SU-DHL-6 (cell line): ENCODE data around the gene SEMA4C.

Experiments
- H2AFZ ChIP-seq: fragments of 200-600 bp; sonication (generic); 2 replicates; pipeline ENCODE4 v1.6.1; 2014; ENCODE audit warnings: low read depth, mild to moderate bottlenecking, moderate library complexity, mixed read lengths, antibody characterized with exemption, low read length; ENCODE audit not compliant: severe bottlenecking
- H3F3A ChIP-seq: fragments of 200-600 bp; shearing (Covaris generic); 2 replicates; pipeline ENCODE4 v1.6.0; 2016; ENCODE audit warnings: antibody characterized with exemption, mild to moderate bottlenecking; ENCODE audit not compliant: insufficient read depth
- H3K27ac ChIP-seq: fragments of 200-600 bp; sonication (generic); 2 replicates; pipeline ENCODE4 v1.5.1; 2016; ENCODE audit warnings: low read depth, mild to moderate bottlenecking, low read length, moderate library complexity, mixed read lengths
- H3K27me3 ChIP-seq: fragments of 200-600 bp; sonication (generic), shearing (Covaris generic); 2 replicates; pipeline ENCODE4 v1.6.0; 2014; ENCODE audit warnings: mild to moderate bottlenecking, low read length
- H3K36me3 ChIP-seq: fragments of 200-600 bp; sonication (generic); 2 replicates; pipeline ENCODE4 v1.6.1; 2014; ENCODE audit warnings: mild to moderate bottlenecking, low read length, mixed read lengths
- H3K4me2 ChIP-seq: fragments of 300-600, 200-600 bp; shearing (Covaris generic), sonication (generic); 2 replicates; pipeline ENCODE4 v1.6.0; 2014; ENCODE audit warnings: low read length, low read depth, mild to moderate bottlenecking; ENCODE audit not compliant: poor library complexity, severe bottlenecking
- H3K4me3 ChIP-seq: fragments of 200-600 bp; sonication (generic); 2 replicates; pipeline ENCODE4 v1.5.1; 2014; ENCODE audit warnings: antibody characterized with exemption, low read length, mild to moderate bottlenecking, mixed read lengths; ENCODE audit not compliant: insufficient read depth, poor library complexity, severe bottlenecking
- H3K79me2 ChIP-seq: fragments of 200-600 bp; sonication (generic); 2 replicates; pipeline ENCODE4 v1.6.1; 2014; ENCODE audit warnings: mild to moderate bottlenecking, low read length, moderate library complexity; ENCODE audit not compliant: insufficient read depth
- H3K9ac ChIP-seq: fragments of 200-600 bp; sonication (generic); 2 replicates; pipeline ENCODE4 v1.7.0; 2014; ENCODE audit warnings: mild to moderate bottlenecking, low read length
- H3K9me2 ChIP-seq: fragments of 200-600 bp; sonication (generic); replicated peaks from 2 replicates; pipeline ENCODE4 v1.6.1; 2014; ENCODE audit warnings: low read length; ENCODE audit not compliant: insufficient read depth
- H3K9me3 ChIP-seq: fragments of 200-600 bp; sonication (generic); 2 replicates; pipeline ENCODE4 v1.6.1; 2014; ENCODE audit warnings: low read length, mixed read lengths; ENCODE audit not compliant: insufficient read depth
- H4K20me1 ChIP-seq: fragments of 200-600 bp; sonication (generic); 2 replicates; pipeline ENCODE4 v1.6.1; 2014; ENCODE audit warnings: low read depth, mild to moderate bottlenecking, antibody characterized with exemption, low read length, moderate library complexity, mixed read lengths
- EZH2phosphoT487 ChIP-seq: fragments of 200-600 bp; sonication (generic), shearing (Covaris generic); conservative IDR thresholded peaks from 2 replicates; pipeline ENCODE4 v1.6.1; 2018; ENCODE audit warnings: mild to moderate bottlenecking, antibody characterized with exemption, low read length, moderate library complexity, mixed read lengths
- TF ChIP-seq, protein P1 (sequence below): fragments of 200-600 bp; sonication (generic); IDR thresholded peaks from one replicate; pipeline ENCODE4 v1.5.1; 2017; ENCODE audit warnings: antibody characterized with exemption, mild to moderate bottlenecking, low read length, moderate library complexity; ENCODE audit not compliant: insufficient read depth, poor library complexity, severe bottlenecking

Gene SEMA4C

DNA sequence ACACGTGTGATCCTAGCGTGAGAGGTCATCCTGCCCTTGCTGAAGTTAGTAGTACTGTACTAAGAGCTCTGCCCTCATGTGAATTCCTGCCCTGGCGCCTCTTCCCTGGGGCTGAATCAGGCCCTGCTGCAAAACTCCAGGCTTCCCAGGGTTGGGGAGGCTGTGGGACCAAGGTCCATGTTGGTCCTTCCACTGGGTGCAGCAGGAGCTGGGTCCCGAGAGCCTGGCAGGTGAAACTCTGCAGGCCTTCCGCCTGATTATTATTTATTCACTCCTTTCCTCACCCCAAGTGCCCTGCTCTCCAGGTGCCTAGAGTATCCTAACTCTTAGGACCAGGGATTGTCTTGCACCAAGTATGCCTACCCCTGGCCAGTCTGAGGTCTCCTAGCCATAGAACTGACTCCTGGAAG lies 59.1 kb downstream of the SEMA4C start:
- Histone ChIP-seq H4K20me1 (no peaks in the 10 kb centered on the region), H3K4me3 (no peak overlapping the region), H3K4me2 (no peak overlapping the region), H3K27me3 (no peaks in the 10 kb centered on the region), H3K36me3 (no peaks in the 10 kb centered on the region), H3K27ac (no peak overlapping the region), H3F3A (peaks cover 5% of the 10 kb centered on the region; the same call in 1 of the 2 replicates), H3K9me3 (no peaks in the 10 kb centered on the region), H2AFZ (no peak overlapping the region), H3K9ac (no peak overlapping the region), H3K9me2 (no peaks in the 10 kb centered on the region), H3K79me2 (no peaks in the 10 kb centered on the region)
- TF ChIP-seq, protein P1, sequence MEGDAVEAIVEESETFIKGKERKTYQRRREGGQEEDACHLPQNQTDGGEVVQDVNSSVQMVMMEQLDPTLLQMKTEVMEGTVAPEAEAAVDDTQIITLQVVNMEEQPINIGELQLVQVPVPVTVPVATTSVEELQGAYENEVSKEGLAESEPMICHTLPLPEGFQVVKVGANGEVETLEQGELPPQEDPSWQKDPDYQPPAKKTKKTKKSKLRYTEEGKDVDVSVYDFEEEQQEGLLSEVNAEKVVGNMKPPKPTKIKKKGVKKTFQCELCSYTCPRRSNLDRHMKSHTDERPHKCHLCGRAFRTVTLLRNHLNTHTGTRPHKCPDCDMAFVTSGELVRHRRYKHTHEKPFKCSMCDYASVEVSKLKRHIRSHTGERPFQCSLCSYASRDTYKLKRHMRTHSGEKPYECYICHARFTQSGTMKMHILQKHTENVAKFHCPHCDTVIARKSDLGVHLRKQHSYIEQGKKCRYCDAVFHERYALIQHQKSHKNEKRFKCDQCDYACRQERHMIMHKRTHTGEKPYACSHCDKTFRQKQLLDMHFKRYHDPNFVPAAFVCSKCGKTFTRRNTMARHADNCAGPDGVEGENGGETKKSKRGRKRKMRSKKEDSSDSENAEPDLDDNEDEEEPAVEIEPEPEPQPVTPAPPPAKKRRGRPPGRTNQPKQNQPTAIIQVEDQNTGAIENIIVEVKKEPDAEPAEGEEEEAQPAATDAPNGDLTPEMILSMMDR: no peak
- no peak for TF ChIP-seq EZH2phosphoT487

DNA sequence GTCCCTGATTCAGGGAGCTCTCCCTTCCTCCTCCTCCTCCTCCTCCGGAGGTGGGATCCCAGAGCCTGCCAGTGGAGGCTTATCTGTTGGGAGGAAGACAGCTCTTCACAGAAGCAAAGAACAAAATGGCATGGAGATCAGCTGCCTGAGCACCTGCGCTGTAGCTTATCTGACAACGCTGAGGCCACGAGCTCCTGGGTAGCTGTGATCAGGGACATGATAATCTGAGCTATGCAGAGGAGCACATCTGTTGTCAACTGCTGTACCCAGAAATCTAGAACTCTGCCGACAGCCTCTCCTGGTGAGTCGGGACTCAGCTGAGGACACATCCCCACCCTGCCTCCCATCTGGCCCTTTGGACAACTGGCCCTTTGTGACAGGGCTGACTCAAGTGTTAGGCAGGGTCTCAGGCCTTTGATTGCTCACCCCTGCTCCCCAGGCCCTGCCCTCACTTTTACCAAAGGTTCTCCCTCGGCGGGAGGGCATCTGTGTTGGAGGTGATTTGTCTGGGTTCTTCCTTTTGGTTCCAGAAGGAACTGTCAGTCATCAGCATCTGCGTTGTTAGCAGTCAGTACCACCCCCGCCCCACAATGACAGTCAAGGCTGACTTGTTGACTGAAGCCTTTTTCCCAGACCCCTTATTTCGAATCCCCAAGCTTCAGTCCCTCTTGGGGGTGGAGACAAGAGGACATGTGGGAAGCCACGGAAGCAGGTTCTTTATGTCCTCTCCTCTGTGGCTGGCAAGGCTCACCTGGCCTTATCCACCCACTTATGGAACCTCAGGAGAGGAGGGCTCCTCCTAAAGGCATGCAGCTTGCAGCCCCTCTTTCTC lies 59.7 kb downstream of the SEMA4C start:
- no peak overlapping the region for H3K27ac ChIP-seq
- no peak overlapping the region for H3K9ac ChIP-seq
- no peaks in the 10 kb centered on the region for H4K20me1 ChIP-seq
- no peak overlapping the region for H3K4me2 ChIP-seq
- no peaks in the 10 kb centered on the region for H3K9me3 ChIP-seq
- no peak overlapping the region for H3K4me3 ChIP-seq
- no peaks in the 10 kb centered on the region for H3K79me2 ChIP-seq
- peaks cover 5% of the 10 kb centered on the region; the same call in 1 of the 2 replicates for H3F3A ChIP-seq
- no peaks in the 10 kb centered on the region for H3K9me2 ChIP-seq
- H3K27me3 ChIP-seq: no peaks in the 10 kb centered on the region
- no peak overlapping the region for H2AFZ ChIP-seq
- no peak for TF ChIP-seq EZH2phosphoT487
- TF ChIP-seq, protein P1: no peak
- H3K36me3 ChIP-seq: no peaks in the 10 kb centered on the region
